BJ (cell line): Measurements from ENCODE around the gene NOBOX. TPM values are rescaled to one million over a fixed set of nuclear protein-coding genes. Genes with fewer than 3 reads are reported as not detected.

Experiments used
- polyA plus RNA-seq: library from polyadenylated mRNA; depleted of rRNA; stranded (reverse); fragments of >200 nt; gene quantifications from 2 replicates; pipeline ENCODE4 v1.2.3, GENCODE V29; 2011; rRNA removed
- small RNA-seq: library from RNA; depleted of rRNA; stranded (forward); fragments of <200 nt; gene quantifications from one replicate; pipeline ENCODE3, GENCODE V24; 2012; ENCODE audit warnings: low replicate concordance, low read depth; ENCODE audit not compliant: insufficient read length

Gene NOBOX
- polyA plus RNA-seq, 1 experiment, result not detected

Small RNA genes lying within 50 kb of the gene (small RNA-seq; reads per million reads assigned to genes)
- not detected for gene RNU6ATAC40P

Other genes with a start within 250 kb of the NOBOX start
- 0.91 and 0.98 TPM in 2 replicates for gene CTAGE4, start 220.2 kb downstream of the NOBOX start, polyA plus RNA-seq
- 0.37 and 0.91 TPM in 2 replicates for gene ARHGEF35, start 207.9 kb downstream of the NOBOX start, polyA plus RNA-seq
- 0.02 TPM in 1 of 2 replicates, not detected in the other for gene OR2A42, start 164.1 kb downstream of the NOBOX start, polyA plus RNA-seq
- gene OR2A7, start 138.9 kb downstream of the NOBOX start, polyA plus RNA-seq, result 0.53 and 0.86 TPM in 2 replicates
- gene CTAGE8, start 134.4 kb downstream of the NOBOX start, polyA plus RNA-seq, result 0.21 and 0.54 TPM in 2 replicates
- gene OR2A1, start 91.3 kb downstream of the NOBOX start, polyA plus RNA-seq, result 0.13 TPM in 1 of 2 replicates, not detected in the other
- gene ARHGEF5, start 48.3 kb downstream of the NOBOX start, polyA plus RNA-seq, result 7.4 and 8.9 TPM in 2 replicates